DND-41 (cell line): ENCODE data around the gene DSCAM.

Experiments
- CTCF ChIP-seq: IDR thresholded peaks from 2 replicates; pipeline ENCODE4 v1.5.1; 2012; ENCODE audit warnings: borderline replicate concordance, low read length, moderate library complexity, mild to moderate bottlenecking; ENCODE audit not compliant: poor library complexity, severe bottlenecking; ENCODE audit errors: extremely low read depth
- EZH2 ChIP-seq: IDR thresholded peaks from 3 replicates; pipeline ENCODE4 v1.6.1; 2012; ENCODE audit warnings: borderline replicate concordance, low read depth, mild to moderate bottlenecking, moderate library complexity, low read length, inconsistent platforms; ENCODE audit not compliant: severe bottlenecking

- TF ChIP-seq EZH2: no peak
- TF ChIP-seq CTCF: no peak
Measured at GRCh38 chr21:40587736-40588346, 259.1 kb downstream of the DSCAM start.
